ENCODE measurements around the gene SETBP1. TPM values are rescaled to one million over a fixed set of nuclear protein-coding genes. Genes with fewer than 3 reads are reported as not detected.

Gene SETBP1
- total and polyA plus RNA-seq, 3 experiments from 2014 or later = 0.22 to 14.1 (median 13.9) TPM

DNA sequence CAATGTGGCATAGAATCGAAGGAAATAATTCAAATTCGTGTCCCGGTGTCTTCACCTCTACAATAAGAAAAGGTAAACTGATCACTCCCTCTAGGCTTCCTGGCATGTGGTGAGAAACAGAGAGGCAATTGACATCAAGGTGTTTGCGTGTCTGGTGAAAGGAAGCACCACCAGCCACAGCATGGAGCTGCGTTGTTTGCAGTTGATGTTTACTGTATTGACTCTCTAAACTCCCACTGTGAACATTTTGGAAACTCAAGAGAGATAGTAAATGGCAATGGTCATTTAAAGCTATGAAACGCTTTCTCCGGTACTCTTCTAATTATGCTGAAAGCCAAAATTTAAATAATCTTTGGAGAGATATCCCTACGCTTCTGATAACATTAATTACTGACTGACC is 82.6 kb downstream of the SETBP1 start:
- no peaks in the 10 kb centered on the region for H3K9me3 ChIP-seq (ENCODE audit: low read length)
- Mint-ChIP-seq H3K36me3 (peaks cover 0 to 10% (median 0%) of the 10 kb centered on the region in 3 donors), H3K4me1 (peaks cover 17 to 22% (median 21%) of the 10 kb centered on the region in 3 donors), H3K27ac (no peak overlapping the region), H3K4me3 (no peak overlapping the region), H3K9me3 (no peaks in the 10 kb centered on the region), H3K27me3 (no peaks in the 10 kb centered on the region)
- POLR2A ChIA-PET = no interaction called here
- CTCF ChIA-PET = no interaction called here
- DNase-seq = no peak
- peaks cover 21% of the 10 kb centered on the region for H3K4me1 ChIP-seq (ENCODE audit: insufficient read depth, low read length)
- H3K27ac ChIP-seq (ENCODE audit: low read depth, low read length) = no peak overlapping the region
- H3K4me3 ChIP-seq (ENCODE audit: low read length) = no peak overlapping the region
- no peaks in the 10 kb centered on the region for H3K36me3 ChIP-seq (ENCODE audit: insufficient read depth, low read length)
- no peaks in the 10 kb centered on the region for H3K27me3 ChIP-seq (ENCODE audit: insufficient read depth, low read length, poor library complexity, severe bottlenecking)

DNA sequence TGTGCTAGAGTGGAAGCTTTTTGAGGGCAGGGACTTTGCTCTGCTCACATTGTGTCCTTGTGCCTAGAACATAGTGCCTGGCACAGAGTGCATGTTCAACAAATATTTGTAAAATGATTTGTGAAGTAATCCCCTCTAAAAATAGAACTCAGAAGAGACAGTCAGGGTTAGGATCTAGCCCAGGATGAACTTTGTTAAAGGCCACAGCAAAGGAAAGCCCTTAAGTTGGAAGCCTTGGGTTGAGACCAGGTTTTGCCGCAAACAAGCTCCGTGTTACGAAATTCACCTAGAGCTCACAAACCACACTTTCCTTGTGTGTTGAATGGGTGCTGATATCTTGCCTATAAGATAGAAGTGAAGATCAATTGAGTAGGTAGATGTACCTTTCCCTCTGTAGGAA is 84.2 kb downstream of the SETBP1 start:
- H3K4me1 Mint-ChIP-seq = peaks cover 7 to 8% (median 8%) of the 10 kb centered on the region in 3 donors
- POLR2A ChIA-PET = no interaction called here

DNA sequence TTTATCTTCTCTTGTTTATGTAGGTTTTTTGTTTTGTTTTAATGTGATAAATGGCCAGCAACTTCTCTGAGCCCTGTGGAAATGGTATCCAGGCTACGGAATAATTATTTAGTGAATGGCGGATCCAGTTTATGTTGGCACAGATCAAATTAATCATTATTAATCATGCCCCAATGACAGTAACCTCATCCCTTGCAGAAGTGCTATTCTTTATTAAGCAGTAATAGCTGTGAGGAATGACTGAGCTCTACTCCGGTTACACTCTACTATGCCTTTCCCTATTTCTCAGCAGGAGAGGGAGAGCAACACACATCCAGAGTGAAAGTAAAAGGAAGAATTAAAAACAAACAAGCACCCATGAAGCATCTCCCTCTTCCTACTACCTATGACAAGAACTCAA is 84.8 kb downstream of the SETBP1 start:
- Histone ChIP-seq H3K4me3 (ENCODE audit: low read length) (no peak overlapping the region), H3K27ac (ENCODE audit: low read depth, low read length) (no peak overlapping the region), H3K9me3 (ENCODE audit: low read length) (no peaks in the 10 kb centered on the region), H3K36me3 (ENCODE audit: insufficient read depth, low read length) (no peaks in the 10 kb centered on the region), H3K27me3 (ENCODE audit: insufficient read depth, low read length, poor library complexity, severe bottlenecking) (no peaks in the 10 kb centered on the region), H3K4me1 (ENCODE audit: insufficient read depth, low read length) (peaks cover 2% of the 10 kb centered on the region)
- DNase-seq = no peak
- Mint-ChIP-seq H3K4me3 (no peak overlapping the region), H3K27me3 (no peaks in the 10 kb centered on the region), H3K36me3 (peaks cover 0 to 10% (median 0%) of the 10 kb centered on the region in 3 donors), H3K4me1 (peaks cover under 1 to 2% (median 2%) of the 10 kb centered on the region in 3 donors), H3K9me3 (no peaks in the 10 kb centered on the region), H3K27ac (no peak overlapping the region)
- ChIA-PET CTCF (no interaction called here), POLR2A (no interaction called here)

More for the DNA sequence above, 84.2 kb downstream of the SETBP1 start:
- CTCF ChIA-PET = no interaction called here
- Histone ChIP-seq H3K36me3 (ENCODE audit: insufficient read depth, low read length) (no peaks in the 10 kb centered on the region), H3K4me3 (ENCODE audit: low read length) (no peak overlapping the region), H3K27me3 (ENCODE audit: insufficient read depth, low read length, poor library complexity, severe bottlenecking) (no peaks in the 10 kb centered on the region), H3K4me1 (ENCODE audit: insufficient read depth, low read length) (peaks cover 8% of the 10 kb centered on the region), H3K27ac (ENCODE audit: low read depth, low read length) (no peak overlapping the region), H3K9me3 (ENCODE audit: low read length) (no peaks in the 10 kb centered on the region)
- Mint-ChIP-seq H3K27me3 (no peaks in the 10 kb centered on the region), H3K4me3 (no peak overlapping the region), H3K36me3 (peaks cover 0 to 10% (median 0%) of the 10 kb centered on the region in 3 donors), H3K9me3 (no peaks in the 10 kb centered on the region), H3K27ac (peak overlapping the region in 1 of 8 donors; percentile 20)
- no peak for DNase-seq

DNA sequence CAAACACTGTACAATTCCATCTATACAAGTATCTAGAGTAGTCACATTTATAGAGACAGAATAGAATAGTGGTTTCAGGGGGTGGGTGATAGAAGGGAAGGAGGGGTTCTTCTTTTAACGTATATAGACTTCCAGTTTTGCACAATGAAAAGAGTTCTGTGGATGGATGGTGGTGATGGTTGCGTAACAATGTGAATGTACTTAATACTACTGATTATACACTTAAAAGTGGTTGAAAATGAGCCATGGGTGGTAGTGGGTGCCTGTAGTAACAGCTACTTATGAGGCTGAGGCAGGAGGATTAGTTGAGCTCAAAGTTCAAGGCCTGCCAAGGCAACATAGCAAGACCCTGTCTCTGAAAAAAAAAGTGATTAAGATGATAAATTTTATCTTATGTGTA is 85.8 kb downstream of the SETBP1 start:
- no peaks in the 10 kb centered on the region for H3K27me3 ChIP-seq (ENCODE audit: insufficient read depth, low read length, poor library complexity, severe bottlenecking)
- CTCF ChIA-PET = no interaction called here
- no peaks in the 10 kb centered on the region for H3K27me3 Mint-ChIP-seq
- H3K9me3 Mint-ChIP-seq = no peaks in the 10 kb centered on the region
- H3K4me1 ChIP-seq (ENCODE audit: insufficient read depth, low read length) = no peaks in the 10 kb centered on the region
- H3K27ac Mint-ChIP-seq = no peak overlapping the region
- no peaks in the 10 kb centered on the region for H3K4me1 Mint-ChIP-seq
- no peak overlapping the region for H3K4me3 Mint-ChIP-seq
- no peak overlapping the region for H3K27ac ChIP-seq (ENCODE audit: low read depth, low read length)
- no peaks in the 10 kb centered on the region for H3K36me3 ChIP-seq (ENCODE audit: insufficient read depth, low read length)
- POLR2A ChIA-PET = no interaction called here
- no peak for DNase-seq
- peaks cover 0 to 10% (median 0%) of the 10 kb centered on the region in 3 donors for H3K36me3 Mint-ChIP-seq
- H3K4me3 ChIP-seq (ENCODE audit: low read length) = no peak overlapping the region
- no peaks in the 10 kb centered on the region for H3K9me3 ChIP-seq (ENCODE audit: low read length)

DNA sequence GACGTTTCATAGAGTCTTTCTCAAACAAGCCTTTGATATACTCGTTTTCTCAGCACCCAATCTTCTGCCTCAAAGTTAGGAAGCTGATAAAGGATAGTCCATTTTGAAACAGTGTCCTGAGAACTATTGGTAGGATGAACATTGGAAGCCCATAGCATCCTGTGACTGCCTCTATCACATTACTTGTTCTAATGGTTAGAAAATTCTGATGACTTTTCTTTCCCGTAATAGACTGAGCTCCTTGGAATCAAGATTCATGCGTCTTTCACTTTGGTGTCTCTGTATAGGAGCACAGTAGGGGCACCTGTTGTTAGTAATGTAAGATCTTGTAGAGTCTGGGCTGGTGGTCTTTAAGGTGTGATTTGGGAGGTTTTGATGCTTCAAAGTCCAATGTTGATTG is 87.1 kb downstream of the SETBP1 start:
- ChIA-PET POLR2A (no interaction called here), CTCF (no interaction called here)
- Mint-ChIP-seq H3K4me1 (no peaks in the 10 kb centered on the region), H3K4me3 (no peak overlapping the region), H3K27ac (no peak overlapping the region), H3K36me3 (peaks cover 0 to 6% (median 0%) of the 10 kb centered on the region in 3 donors), H3K27me3 (no peaks in the 10 kb centered on the region), H3K9me3 (no peaks in the 10 kb centered on the region)
- Histone ChIP-seq H3K4me3 (ENCODE audit: low read length) (no peak overlapping the region), H3K27ac (ENCODE audit: low read depth, low read length) (no peak overlapping the region), H3K27me3 (ENCODE audit: insufficient read depth, low read length, poor library complexity, severe bottlenecking) (no peaks in the 10 kb centered on the region), H3K4me1 (ENCODE audit: insufficient read depth, low read length) (no peaks in the 10 kb centered on the region), H3K9me3 (ENCODE audit: low read length) (no peaks in the 10 kb centered on the region), H3K36me3 (ENCODE audit: insufficient read depth, low read length) (no peaks in the 10 kb centered on the region)
- DNase-seq = no peak

DNA sequence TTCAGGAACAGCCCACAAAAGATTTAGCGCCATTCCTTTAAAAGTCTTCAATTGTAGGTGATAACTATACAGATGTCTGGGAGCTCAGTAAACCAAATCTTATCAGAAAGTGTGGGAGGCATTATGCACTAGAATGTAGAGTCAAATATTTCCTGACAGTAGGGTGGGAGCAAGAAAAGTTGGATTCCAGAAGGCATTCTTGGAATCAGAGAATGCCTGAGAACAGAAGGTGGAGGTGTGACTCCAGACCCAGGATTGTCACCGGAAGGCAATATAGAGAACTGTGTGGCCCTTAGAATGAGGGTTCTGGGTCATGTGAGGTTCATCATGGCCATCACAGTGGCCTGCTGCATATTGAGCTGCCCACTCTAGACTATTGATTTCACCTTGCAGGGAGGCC is 90.0 kb downstream of the SETBP1 start:
- Mint-ChIP-seq H3K27me3 (no peaks in the 10 kb centered on the region), H3K9me3 (no peaks in the 10 kb centered on the region), H3K36me3 (no peaks in the 10 kb centered on the region), H3K4me1 (no peaks in the 10 kb centered on the region), H3K4me3 (no peak overlapping the region), H3K27ac (no peak overlapping the region)
- POLR2A ChIA-PET = no interaction called here
- H3K9me3 ChIP-seq (ENCODE audit: low read length) = no peaks in the 10 kb centered on the region
- no peaks in the 10 kb centered on the region for H3K27me3 ChIP-seq (ENCODE audit: insufficient read depth, low read length, poor library complexity, severe bottlenecking)
- CTCF ChIA-PET = interaction anchor here (1.1 kb wide), 1 partner anchor 11 kb away, joined by 3 read pairs; no protein-coding TSS in a partner anchor
- no peak overlapping the region for H3K4me3 ChIP-seq (ENCODE audit: low read length)
- H3K36me3 ChIP-seq (ENCODE audit: insufficient read depth, low read length) = no peaks in the 10 kb centered on the region
- no peaks in the 10 kb centered on the region for H3K4me1 ChIP-seq (ENCODE audit: insufficient read depth, low read length)
- H3K27ac ChIP-seq (ENCODE audit: low read depth, low read length) = no peak overlapping the region
- no peak for DNase-seq

DNA sequence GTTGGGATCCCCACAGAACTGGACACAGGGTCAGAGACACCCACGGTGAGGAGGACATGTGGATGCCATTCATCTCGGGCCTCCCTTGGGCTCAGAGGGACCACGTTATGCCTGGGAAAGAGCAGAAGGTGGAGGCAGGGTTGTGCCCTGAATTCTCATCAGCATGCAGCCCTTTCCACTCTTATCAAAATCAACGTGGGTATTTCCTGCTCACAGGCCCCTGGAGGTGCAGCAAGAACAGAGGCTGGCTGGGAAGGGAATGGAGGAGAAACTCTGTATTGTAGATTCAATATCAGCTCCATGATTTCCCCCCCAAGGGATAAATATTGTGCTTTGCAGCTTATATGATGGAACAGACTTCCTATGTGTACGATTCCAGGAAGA is 90.9 kb downstream of the SETBP1 start:
- Mint-ChIP-seq H3K4me3 (no peak overlapping the region), H3K27me3 (no peaks in the 10 kb centered on the region), H3K36me3 (no peaks in the 10 kb centered on the region), H3K9me3 (no peaks in the 10 kb centered on the region), H3K27ac (peak overlapping the region in 1 of 8 donors; percentile 37), H3K4me1 (no peaks in the 10 kb centered on the region)
- no peaks in the 10 kb centered on the region for H3K36me3 ChIP-seq (ENCODE audit: insufficient read depth, low read length)
- H3K9me3 ChIP-seq (ENCODE audit: low read length) = no peaks in the 10 kb centered on the region
- POLR2A ChIA-PET = no interaction called here
- H3K4me3 ChIP-seq (ENCODE audit: low read length) = no peak overlapping the region
- CTCF ChIA-PET = interaction anchor here (1.1 kb wide), 1 partner anchor 12 kb away, joined by 3 read pairs; no protein-coding TSS in a partner anchor
- H3K27me3 ChIP-seq (ENCODE audit: insufficient read depth, low read length, poor library complexity, severe bottlenecking) = no peaks in the 10 kb centered on the region
- DNase-seq = no peak
- no peak overlapping the region for H3K27ac ChIP-seq (ENCODE audit: low read depth, low read length)
- H3K4me1 ChIP-seq (ENCODE audit: insufficient read depth, low read length) = no peaks in the 10 kb centered on the region

DNA sequence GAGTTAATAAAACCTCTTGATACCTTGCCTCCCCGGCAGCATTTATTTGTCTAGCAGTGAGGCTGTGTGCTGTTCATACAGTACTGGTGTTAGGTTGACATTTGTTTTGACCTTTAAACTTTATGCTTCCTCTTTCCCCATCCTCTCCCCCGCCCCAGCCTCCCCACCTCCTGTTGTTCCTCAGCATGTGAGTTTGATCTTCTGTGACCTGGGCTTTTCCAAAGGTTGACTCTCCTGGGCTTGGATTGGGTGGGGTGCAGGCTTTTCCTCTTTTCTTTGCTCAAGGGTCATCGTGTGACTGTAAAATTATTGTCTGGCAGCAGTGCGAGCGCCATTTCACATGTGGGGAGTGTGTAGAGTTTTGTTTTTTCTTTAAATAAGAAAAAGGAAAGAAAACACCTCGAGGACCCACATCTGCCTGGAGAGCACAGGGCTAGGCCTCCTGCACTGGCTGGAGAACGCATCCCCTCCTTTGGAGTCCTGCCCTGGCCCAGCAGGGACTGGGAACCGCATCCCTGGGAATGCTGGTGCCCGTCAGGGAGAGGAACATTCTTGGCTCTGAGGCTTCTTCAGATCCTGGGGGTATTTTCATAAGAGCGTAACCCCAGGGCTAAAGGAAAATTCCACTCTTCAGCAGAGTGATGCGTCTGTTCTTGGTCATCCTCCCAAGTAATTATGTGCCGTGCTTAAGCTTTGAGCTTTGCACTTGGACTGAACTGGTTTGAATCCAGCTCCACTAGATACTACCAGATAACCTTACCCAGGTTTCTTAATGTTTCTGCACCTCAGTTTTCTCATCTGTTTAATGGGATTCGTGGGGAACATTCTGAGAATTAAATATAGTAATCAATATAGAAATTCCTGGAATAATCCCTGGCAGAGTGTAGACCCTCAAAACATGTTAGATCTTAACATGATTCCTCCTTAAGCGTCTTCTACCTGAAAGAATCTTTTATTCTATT is 91.5 kb downstream of the SETBP1 start:
- no peak for DNase-seq
- no peaks in the 10 kb centered on the region for H3K4me1 ChIP-seq (ENCODE audit: insufficient read depth, low read length)
- H3K27me3 ChIP-seq (ENCODE audit: insufficient read depth, low read length, poor library complexity, severe bottlenecking) = no peaks in the 10 kb centered on the region
- H3K4me3 ChIP-seq (ENCODE audit: low read length) = no peak overlapping the region
- POLR2A ChIA-PET = no interaction called here
- Mint-ChIP-seq H3K27ac (peak overlapping the region in 1 of 8 donors; percentile 37), H3K9me3 (no peaks in the 10 kb centered on the region), H3K27me3 (no peaks in the 10 kb centered on the region), H3K36me3 (no peaks in the 10 kb centered on the region), H3K4me3 (no peak overlapping the region), H3K4me1 (no peaks in the 10 kb centered on the region)
- H3K36me3 ChIP-seq (ENCODE audit: insufficient read depth, low read length) = no peaks in the 10 kb centered on the region
- CTCF ChIA-PET = interaction anchor here (1.1 kb wide), 1 partner anchor 13 kb away, joined by 3 read pairs; no protein-coding TSS in a partner anchor
- H3K27ac ChIP-seq (ENCODE audit: low read depth, low read length) = no peak overlapping the region
- no peaks in the 10 kb centered on the region for H3K9me3 ChIP-seq (ENCODE audit: low read length)
